ENCODE data around the gene ENO1. TPM values are rescaled to one million over a fixed set of nuclear protein-coding genes. Genes with fewer than 3 reads are reported as not detected.
"Not testable (repeated sequence)": the region's sequence is repeated elsewhere in the genome, so short reads cannot be mapped to it uniquely, and the experiment has no call there.

Gene ENO1
- polyA plus RNA-seq (ENCODE audit: insufficient read length in 4 of 4): 100 to 1,000 TPM; 849 to 946 (median 881) TPM

- DNase-seq (ENCODE audit: low read depth in 4 of 4, low spot score in 2 of 4): no peak
These were observed at the start of gene ENO1 for GRCh38 chr1:8878448-8878697. Gene ENO1, minus strand, starts transcription at chr1:8878686. Its CDS starts 3,778 bp downstream, at chr1:8874908.

GRCh38 chr1:8926707-8927694 lies 48.5 kb upstream of the ENO1 start:
- DNase-seq (ENCODE audit: low read depth in 4 of 4, low spot score in 2 of 4): no peak

DNA sequence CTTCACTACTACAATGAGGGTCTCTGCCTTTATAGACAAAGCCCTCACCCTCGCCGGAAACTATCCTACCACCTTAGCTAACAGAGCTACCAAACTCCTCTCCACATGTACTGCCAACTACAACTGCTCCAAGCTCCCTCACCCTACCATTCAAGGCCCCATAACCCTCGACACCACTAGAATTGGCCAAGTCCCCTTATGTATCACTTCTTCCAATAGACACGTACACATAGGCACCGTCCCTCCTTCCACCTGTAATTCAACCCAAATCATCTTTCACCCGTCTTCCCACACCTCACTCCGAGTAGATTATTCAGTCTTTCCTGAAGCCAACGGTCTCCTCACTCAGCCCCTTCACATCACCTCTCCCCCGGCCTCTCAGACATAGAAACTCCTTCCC lies 47.5 kb upstream of the ENO1 start:
- no peak for DNase-seq (ENCODE audit: low read depth in 4 of 4, low spot score in 2 of 4)

DNA sequence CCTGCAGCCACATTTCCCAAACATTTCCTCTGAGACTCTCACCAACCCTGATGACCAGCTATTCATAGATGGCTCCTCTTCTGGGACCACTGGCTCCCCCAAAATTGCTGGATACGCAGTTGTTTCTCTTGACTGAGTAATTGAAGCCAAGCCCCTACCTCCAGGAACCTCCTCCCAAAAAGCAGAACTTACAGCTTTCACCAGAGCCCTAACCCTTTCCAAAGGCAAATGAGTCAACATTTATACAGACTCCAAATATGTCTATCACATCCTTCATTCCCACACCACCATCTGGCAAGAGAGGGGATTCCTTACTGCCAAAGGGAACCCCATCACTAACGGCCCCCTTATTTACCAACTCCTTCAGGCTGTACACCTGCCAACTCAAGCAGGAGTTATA lies 46.9 kb upstream of the ENO1 start:
- no peak for DNase-seq (ENCODE audit: low read depth in 4 of 4, low spot score in 2 of 4)

- DNase-seq (ENCODE audit: low read depth in 4 of 4, low spot score in 2 of 4): no peak
These were observed 44.5 kb upstream of the ENO1 start for GRCh38 chr1:8922962-8923361.

GRCh38 chr1:8917536-8917935 lies 39.0 kb upstream of the ENO1 start:
- not testable (repeated sequence) for DNase-seq (ENCODE audit: low read depth in 4 of 4, low spot score in 2 of 4)

- DNase-seq (ENCODE audit: low read depth in 4 of 4, low spot score in 2 of 4): no peak
These were observed 37.0 kb upstream of the ENO1 start for GRCh38 chr1:8915446-8915845.

DNA sequence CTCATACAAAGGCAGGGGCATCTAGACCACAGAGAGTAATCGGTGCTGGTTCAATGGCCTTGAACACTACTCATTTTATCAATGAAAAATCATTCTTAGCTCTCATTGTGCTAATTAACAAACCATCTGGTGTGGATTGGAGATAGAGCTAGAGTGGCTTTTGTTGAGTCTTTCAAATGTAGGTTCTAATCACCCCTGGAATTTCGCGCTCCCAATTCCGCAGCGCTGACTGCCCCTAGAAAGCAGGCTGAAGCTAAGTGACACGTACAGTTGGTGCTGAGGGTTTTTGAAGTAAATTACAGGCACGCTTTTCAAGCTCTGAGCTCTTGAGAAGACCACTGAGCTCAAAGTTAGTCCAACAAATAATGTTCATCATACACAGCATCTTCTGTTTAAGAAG lies 36.0 kb upstream of the ENO1 start:
- DNase-seq (ENCODE audit: low read depth in 4 of 4, low spot score in 2 of 4): no peak

DNA sequence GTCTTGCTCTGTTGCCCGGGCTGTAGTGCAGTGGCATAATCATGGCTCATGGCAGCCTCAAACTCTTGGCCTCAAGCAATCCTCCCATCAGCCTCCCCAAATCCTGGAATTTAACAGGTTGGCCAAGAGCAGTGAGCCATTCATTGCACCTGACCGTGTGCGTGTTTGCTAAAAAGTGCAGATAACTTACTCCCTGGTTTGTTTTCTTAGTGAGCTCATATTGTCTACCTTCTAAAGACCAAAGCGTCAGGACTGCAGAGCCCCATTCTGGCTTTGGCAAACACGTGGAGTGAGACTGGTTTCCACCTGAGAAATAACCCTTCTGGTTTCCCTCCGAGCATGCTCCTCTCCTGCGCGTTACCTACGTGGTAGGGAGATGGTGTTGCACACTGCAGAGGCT lies 35.0 kb upstream of the ENO1 start:
- DNase-seq (ENCODE audit: low read depth in 4 of 4, low spot score in 2 of 4): no peak

DNA sequence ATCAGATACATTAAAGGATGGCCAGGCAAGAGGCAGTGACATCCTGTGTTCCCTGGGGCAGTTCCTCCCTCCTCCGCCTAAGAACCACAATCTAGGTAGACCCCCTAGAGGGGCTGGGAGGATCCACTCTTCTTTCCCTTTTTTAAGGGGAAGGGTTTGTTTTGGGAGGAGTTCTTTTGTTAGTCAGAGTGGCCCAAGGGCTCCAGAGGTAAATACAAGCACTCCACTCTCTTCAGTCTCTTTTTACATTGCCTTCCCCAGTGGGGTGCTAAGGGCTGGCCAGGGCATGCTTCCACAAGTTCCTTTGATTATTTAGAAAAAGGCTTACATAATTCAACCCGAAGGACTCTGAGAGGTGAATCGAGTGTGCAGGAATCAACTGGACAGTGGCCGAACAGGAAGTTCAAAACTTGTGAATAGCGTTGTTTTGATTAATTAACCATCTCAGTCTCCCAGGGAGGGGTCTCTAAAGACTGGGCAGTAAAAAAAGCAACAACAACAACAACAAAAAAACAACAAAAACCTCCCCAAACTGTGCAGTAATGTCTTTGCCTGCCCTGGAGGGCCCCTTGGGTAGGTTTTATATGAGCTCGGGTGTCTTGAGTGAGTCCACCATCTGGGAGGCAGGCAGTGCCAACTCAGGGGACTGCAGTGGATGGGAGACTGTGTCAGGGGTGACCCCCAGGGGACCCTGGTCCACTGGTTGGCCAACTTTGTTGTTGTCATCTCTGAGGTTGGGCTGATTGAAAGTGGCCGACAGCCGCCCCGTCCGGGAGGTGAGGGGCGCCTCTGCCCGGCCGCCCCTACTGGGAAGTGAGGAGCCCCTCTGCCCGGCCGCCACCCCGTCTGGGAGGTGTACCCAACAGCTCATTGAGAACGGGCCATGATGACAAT lies 33.2 kb upstream of the ENO1 start:
- DNase-seq (ENCODE audit: low read depth in 4 of 4, low spot score in 2 of 4): no peak

DNA sequence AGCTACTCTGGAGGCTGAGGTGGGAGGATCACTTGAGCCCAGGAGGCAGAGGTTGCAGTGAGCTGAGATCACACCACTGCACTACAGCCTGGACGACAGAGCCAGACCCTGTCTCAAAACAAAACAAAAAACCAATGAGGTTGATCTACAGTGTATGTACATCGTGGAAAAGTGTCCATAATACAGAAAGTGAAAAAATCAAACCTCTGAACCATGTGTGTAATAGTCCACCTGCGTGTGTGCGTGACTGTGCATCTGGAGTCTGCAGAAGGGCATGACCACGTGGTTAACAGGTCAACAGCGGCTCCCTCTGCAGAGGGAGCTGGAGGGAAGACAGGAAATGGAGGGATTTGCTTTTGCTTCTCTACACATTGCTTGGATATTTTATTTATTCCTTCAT lies 32.4 kb upstream of the ENO1 start:
- no peak for DNase-seq (ENCODE audit: low read depth in 4 of 4, low spot score in 2 of 4)

DNA sequence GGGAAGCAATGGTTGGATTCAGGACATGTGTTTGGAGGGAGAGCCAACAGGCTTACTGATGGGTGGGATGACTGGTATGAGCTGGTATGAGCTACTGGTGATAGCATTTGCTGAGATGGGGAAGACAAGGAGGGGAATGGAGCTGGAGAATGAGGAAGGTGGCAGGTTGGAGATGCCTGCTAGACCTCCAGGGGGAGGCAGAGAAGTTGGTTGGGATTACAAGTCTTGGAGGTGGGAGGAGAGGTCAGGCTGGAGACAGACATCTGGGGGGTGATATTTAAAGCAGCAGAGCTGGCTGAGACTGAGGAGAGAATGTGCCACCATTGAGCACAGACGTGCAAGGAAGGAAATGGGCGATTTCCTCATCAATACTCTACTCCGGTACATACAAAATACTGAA lies 31.8 kb upstream of the ENO1 start:
- no peak for DNase-seq (ENCODE audit: low read depth in 4 of 4, low spot score in 2 of 4)

DNA sequence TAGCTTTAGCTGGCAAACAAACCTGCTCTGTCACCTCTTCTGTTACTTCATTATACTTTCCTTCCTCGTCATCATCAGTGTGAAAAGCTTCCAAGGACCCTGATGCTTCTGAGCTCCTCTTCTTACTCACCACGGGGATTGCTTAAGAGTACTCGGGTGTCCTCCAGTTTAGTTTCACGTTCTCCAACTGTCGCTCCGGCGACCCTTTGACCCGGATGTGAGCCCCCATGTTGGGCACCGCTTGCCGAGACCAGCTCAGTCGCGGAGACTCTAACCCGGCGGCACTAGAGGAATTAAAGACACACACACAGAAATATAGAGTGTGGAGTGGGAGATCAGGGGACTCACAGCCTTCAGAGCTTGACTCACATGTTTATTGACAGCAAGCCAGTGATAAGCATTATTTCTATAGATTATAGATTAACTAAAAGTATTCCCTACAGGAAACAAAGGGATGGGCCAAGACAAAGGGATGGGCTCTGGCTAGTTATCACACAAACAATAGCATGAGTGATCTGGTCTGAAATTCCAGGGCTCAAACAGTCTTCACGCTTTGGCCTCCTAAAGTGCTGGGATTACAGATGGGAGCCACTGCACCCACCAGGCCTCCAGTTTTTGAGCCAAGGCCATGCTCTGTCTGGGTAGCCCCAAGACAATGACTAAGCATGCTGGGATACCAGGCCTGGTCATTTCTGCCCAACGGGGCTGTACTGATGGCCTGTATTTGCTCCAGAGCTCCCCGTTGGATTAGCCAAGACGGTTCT lies 30.1 kb upstream of the ENO1 start:
- no peak for DNase-seq (ENCODE audit: low read depth in 4 of 4, low spot score in 2 of 4)

- DNase-seq (ENCODE audit: low read depth in 4 of 4, low spot score in 2 of 4): no peak
These were observed 27.2 kb upstream of the ENO1 start for GRCh38 chr1:8905582-8906191.

- peak in 1 of 4 donors; percentile 59 for DNase-seq (ENCODE audit: low read depth in 4 of 4, low spot score in 2 of 4)
These were observed 25.6 kb upstream of the ENO1 start for GRCh38 chr1:8903908-8904650.

DNA sequence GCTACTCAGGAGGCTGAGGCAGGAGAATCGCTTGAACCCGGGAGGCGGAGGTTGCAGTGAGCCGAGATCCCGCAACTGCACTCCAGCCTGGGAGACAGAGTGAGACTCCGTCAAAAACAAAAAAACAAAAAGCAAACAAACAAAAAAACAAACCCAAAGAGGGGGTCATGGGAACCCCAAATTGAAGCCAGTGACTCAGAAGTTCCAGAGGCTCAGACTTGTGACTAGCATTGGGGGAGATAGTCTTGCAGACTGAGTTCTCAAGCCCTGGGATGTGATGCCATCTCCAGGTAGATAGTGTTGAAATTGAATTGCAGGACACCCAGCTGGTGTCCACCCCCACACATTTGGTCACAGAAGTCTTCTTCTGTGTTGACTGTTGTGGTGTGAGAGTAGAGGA lies 24.9 kb upstream of the ENO1 start:
- DNase-seq (ENCODE audit: low read depth in 4 of 4, low spot score in 2 of 4): no peak

GRCh38 chr1:8902765-8903164 lies 24.3 kb upstream of the ENO1 start:
- DNase-seq (ENCODE audit: low read depth in 4 of 4, low spot score in 2 of 4): no peak

GRCh38 chr1:8900684-8901083 lies 22.2 kb upstream of the ENO1 start:
- not testable (repeated sequence) for DNase-seq (ENCODE audit: low read depth in 4 of 4, low spot score in 2 of 4)

DNA sequence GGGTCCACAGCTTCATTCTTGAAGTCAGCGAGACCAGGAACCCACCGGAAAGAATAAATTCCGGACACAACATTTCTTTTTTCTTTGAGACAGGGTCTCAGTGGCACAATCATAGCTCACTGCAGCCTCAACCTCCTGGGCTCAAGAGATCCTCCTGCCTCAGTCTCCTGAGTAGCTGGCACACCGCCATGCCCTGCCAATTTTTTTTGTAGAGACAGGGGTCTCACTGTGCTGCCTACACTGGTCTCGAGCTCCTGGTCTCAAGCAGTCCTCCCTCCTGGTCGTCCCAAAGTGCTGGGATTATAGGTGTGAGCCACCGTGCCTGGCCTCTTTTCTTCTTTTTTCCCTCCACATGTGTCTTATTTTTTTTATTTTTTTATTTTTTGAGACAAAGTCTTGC lies 20.6 kb upstream of the ENO1 start:
- no peak for DNase-seq (ENCODE audit: low read depth in 4 of 4, low spot score in 2 of 4)

- not testable (repeated sequence) for DNase-seq (ENCODE audit: low read depth in 4 of 4, low spot score in 2 of 4)
These were observed 19.9 kb upstream of the ENO1 start for GRCh38 chr1:8898418-8898817.

All from left renal cortex interstitium (tissue), 4 donors.